HL-60/S4 (cell line): Measurements from ENCODE around the gene TEAD2.

ENCODE experiments used
- in situ Hi-C: fragments of 300-500 bp; cut with MboI; formaldehyde crosslinking; loops from 2 replicates; pipeline ENCODE4 v1.14.3; 2022; ENCODE audit warnings: low sequenced_read_pairs

Gene TEAD2

GRCh38 chr19:49294401-49294800, 67.8 kb downstream of the TEAD2 start:
- in situ Hi-C loops: no loop called here
